Chondrocyte (in vitro differentiated cells): ENCODE data around the gene C19orf81. TPM values are rescaled to one million over a fixed set of nuclear protein-coding genes. Genes with fewer than 3 reads are reported as not detected.

Experiments used
- DNase-seq: peaks from one replicate; pipeline ENCODE4 v3.0.0; 2021; ENCODE audit warnings: mixed read lengths, low spot score
- H3K27ac Mint-ChIP-seq: one replicate; pipeline ENCODE4 v1.8.0; 2021; ENCODE audit warnings: mild to moderate bottlenecking, moderate library complexity, mixed read lengths; ENCODE audit not compliant: unreplicated experiment
- H3K27me3 Mint-ChIP-seq: 2 replicates; pipeline ENCODE4 v1.8.0; 2021; ENCODE audit warnings: low read depth, mixed read lengths
- H3K36me3 Mint-ChIP-seq: 2 replicates; pipeline ENCODE4 v1.8.0; 2021; ENCODE audit warnings: low read depth, mixed read lengths
- H3K4me1 Mint-ChIP-seq: 2 replicates; pipeline ENCODE4 v1.8.0; 2021; ENCODE audit warnings: low read depth, mild to moderate bottlenecking, mixed read lengths
- H3K4me3 Mint-ChIP-seq: one replicate; pipeline ENCODE4 v1.8.0; 2021; ENCODE audit warnings: mild to moderate bottlenecking, moderate library complexity, mixed read lengths; ENCODE audit not compliant: unreplicated experiment
- H3K9me3 Mint-ChIP-seq: 2 replicates; pipeline ENCODE4 v1.8.0; 2021; ENCODE audit warnings: low read depth, mixed read lengths
- CTCF ChIP-seq: fragments of 200-600 bp; sonication (generic); IDR thresholded peaks from 2 replicates; pipeline ENCODE4 v1.5.0; 2021; ENCODE audit warnings: antibody characterized with exemption, mild to moderate bottlenecking, moderate library complexity
- total RNA-seq: library from RNA; stranded (reverse); gene quantifications from 3 replicates; pipeline ENCODE4 v1.2.1, GENCODE V29; 2021

Gene C19orf81
- total RNA-seq, 1 donor from 2014 or later = 4.3 TPM

DNA sequence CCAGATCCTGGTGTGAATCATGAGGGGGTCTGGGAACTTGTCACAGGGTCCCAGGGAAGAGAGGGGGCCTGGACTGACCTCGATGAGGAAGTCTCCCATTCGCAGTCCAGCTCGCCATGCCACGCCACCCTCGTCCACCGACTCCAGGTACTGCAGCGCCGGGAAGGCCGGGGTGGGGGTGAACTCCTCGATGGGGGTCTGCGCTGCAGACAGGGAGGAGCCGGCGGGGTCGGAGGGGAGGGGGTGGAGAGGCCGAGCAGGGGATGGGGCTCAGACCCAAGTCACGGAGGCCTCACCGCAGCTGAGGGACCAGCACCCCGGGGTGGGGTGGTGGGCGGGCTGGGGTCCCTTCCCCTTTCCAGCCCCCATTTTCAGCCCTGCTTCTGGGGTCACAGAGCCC, 39.5 kb downstream of the C19orf81 start:
- no peak for TF ChIP-seq CTCF
- Mint-ChIP-seq H3K9me3 (no peaks in the 10 kb centered on the region), H3K4me3 (no peak overlapping the region), H3K27me3 (peaks cover 56% of the 10 kb centered on the region), H3K36me3 (no peaks in the 10 kb centered on the region), H3K27ac (no peak overlapping the region), H3K4me1 (no peaks in the 10 kb centered on the region)
- no peak for DNase-seq

DNA sequence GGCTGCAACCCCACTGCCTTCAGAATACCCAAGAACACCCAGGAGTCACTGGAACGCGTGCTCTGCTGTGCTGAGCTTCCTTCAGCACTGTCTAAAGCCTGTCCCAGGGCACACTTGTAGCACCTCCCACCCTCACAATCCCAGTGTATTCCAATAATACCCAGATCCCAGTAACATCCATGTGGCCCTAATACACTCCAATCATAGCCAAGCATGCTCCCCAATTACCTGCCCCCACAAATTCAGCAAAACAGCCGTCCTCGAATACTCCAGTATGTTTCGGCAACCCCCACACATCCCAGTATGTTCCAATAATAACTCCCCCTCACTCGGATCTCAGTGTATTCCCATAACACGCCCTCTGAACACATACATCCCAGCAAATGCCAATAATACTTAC, 41.2 kb downstream of the C19orf81 start:
- TF ChIP-seq CTCF = no peak
- H3K27ac Mint-ChIP-seq = no peak overlapping the region
- no peaks in the 10 kb centered on the region for H3K36me3 Mint-ChIP-seq
- no peak for DNase-seq
- no peaks in the 10 kb centered on the region for H3K9me3 Mint-ChIP-seq
- H3K4me3 Mint-ChIP-seq = no peak overlapping the region
- no peaks in the 10 kb centered on the region for H3K4me1 Mint-ChIP-seq
- H3K27me3 Mint-ChIP-seq = peaks cover 51% of the 10 kb centered on the region

DNA sequence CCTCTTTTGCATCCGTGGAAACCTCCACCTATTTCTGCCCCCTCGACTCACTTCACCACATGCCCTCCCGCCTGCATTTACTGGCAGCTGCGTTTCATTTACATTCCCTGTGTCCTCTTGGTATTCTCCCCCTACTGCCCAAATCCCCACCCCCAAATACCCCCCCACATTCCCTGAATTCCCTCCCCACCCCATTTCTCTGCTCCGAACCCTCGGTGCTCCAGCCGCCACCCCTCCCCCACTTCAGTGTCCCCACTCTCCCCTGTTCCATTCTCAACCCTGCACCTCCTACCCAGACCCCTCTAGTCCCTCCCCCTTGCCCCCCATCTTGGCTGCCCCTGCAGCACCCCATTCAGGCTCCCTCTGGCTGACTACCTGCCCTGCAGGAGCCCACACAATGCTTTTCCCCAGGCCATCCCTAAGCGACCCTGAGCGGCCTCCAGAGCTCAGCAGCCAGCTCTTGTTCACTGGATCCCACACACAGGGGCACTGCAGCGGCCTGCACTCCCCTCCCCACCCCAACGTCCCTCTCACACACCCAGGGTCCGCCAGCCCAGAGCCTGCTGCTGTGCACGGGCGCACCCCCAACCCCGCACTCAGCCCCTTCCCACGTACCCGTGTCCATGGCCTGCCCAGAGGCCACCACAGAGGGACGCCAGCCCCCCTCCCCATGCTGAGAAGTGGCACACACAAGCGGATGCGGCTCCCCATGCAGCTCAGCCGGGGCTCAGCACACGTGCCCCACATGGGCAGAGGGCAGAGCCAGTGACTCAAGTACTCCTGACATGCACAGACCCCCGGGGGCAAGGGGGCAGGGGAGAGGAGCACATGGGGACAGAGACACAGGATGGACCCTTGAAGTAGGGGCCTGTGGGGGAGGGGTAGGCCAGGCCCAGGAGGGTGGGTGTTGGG, 44.1 kb downstream of the C19orf81 start:
- Mint-ChIP-seq H3K9me3 (no peaks in the 10 kb centered on the region), H3K36me3 (peaks cover 2% of the 10 kb centered on the region), H3K27ac (no peak overlapping the region), H3K4me1 (no peaks in the 10 kb centered on the region), H3K27me3 (peaks cover 61% of the 10 kb centered on the region), H3K4me3 (no peak overlapping the region)
- TF ChIP-seq CTCF = no peak
- DNase-seq = no peak

- Mint-ChIP-seq H3K27ac (no peak overlapping the region), H3K9me3 (no peaks in the 10 kb centered on the region), H3K36me3 (peaks cover 2% of the 10 kb centered on the region), H3K27me3 (peaks cover 69% of the 10 kb centered on the region), H3K4me3 (no peak overlapping the region), H3K4me1 (no peaks in the 10 kb centered on the region)
- no peak for TF ChIP-seq CTCF
- no peak for DNase-seq
Observed at GRCh38 chr19:50694815-50695145, 45.5 kb downstream of the C19orf81 start.

DNA sequence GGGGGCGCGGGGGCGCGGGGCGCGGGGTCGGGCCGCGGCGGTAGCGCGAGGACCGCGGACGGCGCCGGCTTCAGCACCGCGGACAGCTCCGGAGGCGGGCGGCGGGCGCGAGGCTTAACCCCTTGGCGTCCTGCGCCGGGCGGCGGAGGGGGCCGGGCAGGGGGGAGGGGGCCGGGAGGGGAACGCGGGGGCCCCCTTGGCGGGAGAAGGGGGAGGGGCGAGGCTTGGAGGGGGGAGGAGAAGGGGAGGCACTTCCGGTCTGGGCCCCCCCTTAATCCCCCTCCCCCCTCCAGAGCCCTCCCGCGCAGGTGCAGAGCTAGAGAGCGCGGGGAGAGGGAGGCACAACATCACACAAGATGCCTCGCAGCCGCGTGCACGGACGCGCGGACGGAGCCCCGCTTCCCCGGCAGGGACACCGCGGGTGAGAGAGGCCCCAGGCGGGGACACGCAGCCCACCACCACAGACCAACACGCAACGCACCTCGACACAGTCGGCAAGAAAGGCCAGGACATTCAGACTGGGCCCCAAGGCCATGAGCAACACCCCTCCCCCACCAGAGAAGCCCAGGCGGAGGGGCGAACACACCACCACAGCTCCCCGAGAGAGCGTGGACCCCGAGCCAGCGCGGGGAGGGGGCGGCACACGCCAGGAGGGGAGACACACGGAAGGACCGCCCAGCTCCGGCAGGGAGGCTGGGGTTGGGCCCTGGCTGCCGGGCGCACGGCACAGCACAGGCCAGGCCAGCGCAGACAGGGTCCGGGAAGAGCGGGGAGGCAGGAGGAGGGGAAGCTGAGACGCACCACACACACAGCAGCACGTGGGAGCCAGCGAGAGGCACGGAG, 46.2 kb downstream of the C19orf81 start:
- Mint-ChIP-seq H3K4me3 (no peak overlapping the region), H3K27me3 (peaks cover 70% of the 10 kb centered on the region), H3K4me1 (no peaks in the 10 kb centered on the region), H3K36me3 (peaks cover 2% of the 10 kb centered on the region), H3K27ac (no peak overlapping the region), H3K9me3 (no peaks in the 10 kb centered on the region)
- no peak for DNase-seq
- no peak for TF ChIP-seq CTCF
